Kidney tubule cell (primary cell): ENCODE measurements around the gene ANO2.

Experiments used
- DNase-seq: peaks from one replicate; pipeline ENCODE4 v3.0.0-alpha.2; 2018; ENCODE audit warnings: low spot score

Gene ANO2

DNA sequence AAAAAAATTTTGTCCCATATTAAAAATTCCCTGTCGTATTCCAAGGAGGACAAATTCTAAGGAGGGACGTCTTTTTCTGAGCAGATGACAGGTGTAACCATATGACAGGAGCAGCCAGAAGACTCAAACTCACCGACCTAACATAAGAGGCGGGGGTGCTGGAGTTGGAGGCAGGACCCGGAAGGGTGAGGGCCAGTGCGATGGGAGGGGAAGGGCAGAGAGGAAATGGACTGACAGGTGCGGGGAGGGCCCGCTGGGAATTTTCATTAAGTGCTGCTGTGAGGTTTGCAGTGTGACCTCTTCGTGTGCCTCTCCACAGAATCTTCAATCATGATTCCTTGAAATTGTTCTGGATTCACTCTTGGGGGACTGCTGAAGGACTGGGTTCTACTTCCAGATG lies 323.7 kb downstream of the ANO2 start:
- DNase-seq, result no peak

DNA sequence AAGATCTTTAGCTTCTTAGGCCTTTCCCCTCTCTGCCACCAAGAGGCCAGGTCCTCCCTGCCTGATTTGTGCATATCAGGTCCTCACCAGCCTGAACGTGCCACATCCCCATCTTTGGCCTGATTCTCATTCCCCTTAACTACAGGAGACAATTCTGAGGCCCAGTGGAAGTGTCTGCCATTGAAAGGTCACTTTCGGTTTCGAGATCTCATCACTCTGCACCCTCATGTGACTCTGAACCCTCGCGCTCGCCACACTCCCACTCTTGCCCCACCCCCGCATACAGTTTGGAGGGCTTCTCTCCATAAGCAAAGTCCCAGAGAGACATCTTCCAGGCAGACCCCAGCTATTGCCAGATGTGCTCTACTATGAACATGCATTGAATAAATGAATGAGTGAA lies 324.2 kb downstream of the ANO2 start:
- DNase-seq, result no peak

DNA sequence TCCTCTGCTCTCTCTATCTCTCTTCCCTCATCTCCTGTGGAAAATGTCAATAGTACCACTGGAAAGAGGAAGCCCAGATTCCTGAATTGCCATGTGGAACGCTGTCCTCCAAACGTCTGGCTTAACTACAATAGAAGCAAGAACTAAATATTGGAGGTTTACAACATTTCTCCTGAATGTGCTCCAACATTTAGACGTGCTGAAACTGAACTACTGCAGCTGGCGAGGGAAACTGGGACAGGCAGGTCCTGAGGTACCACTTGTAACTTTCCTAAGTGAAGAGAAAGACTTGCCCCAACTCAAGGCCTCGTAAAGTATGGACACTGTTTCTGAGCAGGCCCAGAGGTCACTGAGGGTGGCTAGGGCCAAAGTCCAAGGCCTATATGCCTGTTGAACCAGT lies 325.4 kb downstream of the ANO2 start:
- no peak for DNase-seq

DNA sequence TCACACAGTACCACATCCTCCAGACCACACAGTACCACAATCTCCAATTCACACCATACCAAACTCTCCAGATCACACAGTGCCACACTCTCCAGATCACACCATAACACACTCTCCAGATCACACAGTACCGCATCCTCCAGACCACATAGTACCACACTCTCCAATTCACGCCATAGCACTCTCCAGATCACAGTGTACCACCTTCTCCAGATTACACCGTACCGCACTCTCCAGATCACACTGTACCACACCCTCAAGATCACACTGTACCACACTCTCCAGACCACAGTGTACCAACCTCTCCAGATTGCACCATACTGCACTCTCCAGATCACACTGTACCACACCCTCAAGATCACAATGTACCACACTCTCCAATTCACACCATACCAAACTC lies 328.2 kb downstream of the ANO2 start:
- DNase-seq, result no peak

DNA sequence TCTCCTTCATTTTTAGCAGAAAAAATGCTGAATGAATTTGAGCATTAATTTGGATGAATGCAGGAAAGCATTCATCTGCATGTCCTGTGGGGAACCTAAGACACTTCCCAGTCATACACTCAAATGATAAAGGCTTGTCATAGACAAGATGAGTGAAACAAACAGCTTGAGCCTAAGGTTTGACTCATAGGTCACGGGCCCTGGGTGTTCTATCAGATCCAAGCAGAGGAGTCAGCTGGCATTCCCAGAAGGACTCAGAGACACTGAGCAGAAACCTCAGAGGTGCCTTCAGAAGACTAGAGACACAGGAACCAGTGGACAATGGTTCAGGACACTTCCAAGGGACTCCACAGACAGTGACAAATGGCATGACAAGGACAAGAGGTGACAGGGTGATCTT lies 329.3 kb downstream of the ANO2 start:
- DNase-seq, result no peak

DNA sequence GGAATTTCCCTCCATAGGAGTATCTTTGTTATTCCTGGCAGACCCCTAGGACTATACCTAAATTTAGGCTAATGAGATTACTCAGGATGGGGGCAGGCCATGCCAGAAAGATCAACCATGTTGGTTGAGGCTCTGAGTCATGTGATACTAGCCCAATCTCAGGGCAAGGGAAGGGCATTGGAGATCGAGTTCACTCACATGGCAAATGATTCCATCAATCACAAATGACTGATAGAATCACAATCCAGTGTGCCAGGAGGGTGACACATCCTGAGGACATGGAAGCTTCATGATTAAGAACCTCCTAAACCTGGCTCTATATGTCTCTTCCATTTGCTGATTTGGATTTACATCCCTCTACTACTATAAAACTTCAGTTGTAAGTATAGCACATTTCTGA lies 330.8 kb downstream of the ANO2 start:
- peak; percentile 36 for DNase-seq

DNA sequence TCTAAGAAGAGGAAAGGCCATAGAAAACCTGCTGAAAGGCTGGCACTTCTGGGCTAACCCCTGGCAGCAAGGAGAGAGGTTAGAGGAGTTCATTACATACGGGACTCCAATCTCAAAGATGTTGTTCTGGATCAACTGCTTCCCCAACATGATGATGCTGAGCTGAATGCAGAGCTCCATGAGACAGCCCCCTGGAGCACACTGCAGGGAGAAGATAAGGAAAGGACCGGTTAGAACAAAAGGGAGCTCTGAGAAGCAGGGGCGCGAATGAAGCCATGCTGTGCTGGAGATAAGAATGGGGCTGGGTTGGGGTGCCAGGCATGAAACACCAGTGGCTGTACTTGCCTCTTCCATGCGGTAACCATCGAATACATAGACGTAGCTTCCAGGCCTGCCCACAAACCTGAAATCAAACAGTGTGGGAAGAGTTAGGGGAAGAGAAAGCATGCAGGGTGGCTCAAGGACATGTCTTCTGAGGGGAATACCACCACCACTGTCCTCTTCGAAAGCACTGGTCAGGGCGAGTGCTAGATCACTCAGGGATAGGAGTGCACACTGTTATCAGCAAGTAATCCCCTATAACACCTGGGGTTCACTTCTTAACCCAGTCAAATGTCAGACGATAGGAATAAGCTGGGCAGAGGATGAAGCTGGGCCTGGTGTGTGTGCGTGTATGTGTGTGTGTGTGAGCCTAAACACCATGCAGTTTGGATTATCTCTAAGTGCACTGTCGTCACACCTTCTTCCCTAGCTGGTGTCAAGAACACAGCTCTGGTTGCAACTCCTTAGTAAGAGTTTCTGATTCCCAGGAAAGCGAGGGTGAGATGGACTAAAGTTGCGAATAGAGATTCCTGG lies 332.3 kb downstream of the ANO2 start:
- no peak for DNase-seq

DNA sequence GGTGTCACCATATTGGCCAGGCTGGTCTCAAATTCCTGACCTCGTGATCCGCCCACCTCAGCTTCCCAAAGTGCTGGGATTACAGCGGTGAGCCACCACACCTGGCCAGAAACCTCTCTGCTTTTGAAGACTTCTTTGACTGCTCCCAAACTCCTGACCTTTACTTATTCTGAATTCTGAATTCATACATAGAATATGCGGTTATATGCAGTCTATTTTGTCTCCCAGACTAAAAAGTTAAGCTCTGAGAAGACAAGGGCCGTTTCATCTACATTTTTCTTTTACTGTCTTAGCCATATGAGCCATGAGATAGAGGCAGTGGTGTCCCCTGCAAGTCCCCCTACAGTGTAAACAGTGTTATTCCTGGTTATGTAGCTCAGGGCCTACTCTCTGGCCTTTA lies 333.9 kb downstream of the ANO2 start:
- no peak for DNase-seq

DNA sequence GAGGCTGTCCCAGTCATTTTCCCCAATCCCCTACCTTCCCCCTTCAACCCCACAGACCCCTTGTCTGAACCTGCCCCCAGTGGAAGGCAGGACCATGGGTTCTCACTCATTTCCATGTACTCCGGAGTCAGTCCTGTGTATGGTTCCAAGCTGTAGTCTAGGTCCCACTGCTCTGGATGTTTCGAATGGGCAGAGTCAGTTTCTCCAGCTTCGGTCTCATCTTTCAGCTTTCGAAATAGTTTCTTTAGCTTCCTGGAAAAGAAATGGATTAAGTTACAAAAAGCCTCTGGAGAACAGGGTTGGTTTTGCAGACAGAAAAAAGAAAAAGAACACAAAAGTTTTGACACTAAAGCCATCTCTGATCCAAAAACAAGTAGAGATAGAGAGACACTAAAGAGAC lies 345.7 kb downstream of the ANO2 start:
- DNase-seq, result no peak

DNA sequence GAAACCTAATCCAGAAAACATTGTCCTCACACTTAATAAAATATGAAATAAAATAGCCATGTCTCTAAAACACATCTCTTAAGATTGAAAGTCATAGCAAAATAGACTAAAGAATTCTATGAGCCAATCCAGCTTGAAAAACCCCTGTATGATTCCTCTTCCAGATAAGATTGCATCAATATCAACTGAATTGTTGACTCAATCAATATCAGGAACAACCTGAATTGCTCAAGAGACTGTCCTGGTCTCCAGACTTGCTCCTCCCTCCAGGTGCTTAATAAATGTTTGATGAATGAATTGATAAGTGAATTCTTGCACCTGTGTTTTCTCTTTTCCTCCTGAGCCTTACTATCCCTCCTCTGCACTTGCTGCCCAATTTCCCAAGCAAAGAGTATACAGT lies 351.1 kb downstream of the ANO2 start:
- no peak for DNase-seq

DNA sequence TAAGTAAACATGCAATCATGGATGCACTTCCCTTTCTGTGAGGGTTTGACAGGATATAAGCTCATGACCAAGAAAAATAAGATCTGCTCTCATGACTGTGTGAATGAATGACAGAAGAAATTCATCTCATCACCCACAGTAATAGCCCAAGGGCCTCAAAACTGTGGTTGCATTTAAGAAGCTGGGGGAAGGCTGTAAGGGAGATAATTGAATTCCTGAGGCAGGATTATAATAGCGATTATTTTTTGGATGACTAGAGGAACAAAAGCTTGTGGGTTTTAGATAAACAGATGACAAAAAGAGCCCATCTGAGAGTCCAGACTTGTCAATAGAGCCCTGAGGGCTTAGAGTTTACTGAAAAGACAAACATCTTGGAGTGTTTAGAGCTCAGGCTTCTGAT lies 352.0 kb downstream of the ANO2 start:
- no peak for DNase-seq

DNA sequence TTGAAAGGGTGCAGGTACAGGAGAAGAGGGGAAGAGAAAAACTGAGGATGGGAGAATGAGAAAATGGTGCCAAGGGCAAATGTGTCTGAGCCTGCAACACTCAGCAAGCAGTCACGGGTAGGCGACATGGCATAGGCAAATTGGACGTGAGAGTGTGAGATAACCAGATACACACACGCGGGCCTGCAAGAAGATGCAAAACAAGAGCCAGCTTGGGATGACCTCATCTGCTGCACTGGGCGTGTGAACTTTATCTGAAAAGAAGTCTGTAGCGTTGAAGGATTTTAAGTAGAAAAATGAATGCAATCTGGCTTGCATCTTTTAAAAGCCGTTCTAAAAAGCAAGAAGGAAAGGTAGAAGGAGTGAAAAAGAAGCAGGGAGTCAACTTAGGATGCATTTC lies 352.7 kb downstream of the ANO2 start:
- no peak for DNase-seq

DNA sequence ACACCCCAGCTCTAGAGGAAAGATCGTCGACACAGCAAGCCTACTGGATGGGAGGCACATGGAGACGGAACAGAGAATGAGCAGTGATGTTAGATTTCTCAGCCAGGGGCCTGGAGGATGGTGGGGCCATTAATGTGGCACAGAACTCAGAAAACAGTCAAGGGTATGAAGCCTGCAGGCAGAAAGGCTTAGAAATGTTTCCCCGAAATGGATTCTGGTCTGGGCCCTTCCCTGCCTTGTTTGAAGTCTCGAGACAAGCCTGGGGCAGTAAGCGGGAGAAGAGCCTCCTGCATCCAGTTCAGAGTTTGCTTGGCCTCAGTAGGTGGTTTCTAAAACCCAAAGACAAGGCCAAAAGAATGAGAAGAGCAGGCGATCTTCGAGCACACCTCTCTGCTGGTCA lies 354.7 kb downstream of the ANO2 start:
- no peak for DNase-seq

DNA sequence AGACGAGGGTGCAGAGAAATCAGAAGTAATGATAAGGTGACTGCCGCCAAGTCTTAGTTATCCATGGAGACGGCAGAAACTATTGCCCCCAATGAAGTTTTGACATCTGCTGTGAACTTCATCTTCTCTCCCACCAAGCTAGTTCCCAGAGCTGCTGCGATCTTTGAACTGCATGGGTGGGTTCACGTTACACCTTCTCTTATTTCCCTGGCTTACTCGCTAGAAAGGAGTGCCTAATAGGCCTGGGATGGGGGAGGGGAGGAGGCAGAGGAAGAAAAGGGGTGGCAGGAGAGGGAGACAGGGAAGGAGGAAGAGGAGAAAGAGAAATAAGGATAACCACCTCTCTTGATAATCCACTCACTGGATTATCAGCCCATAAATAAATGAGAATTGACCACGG lies 356.0 kb downstream of the ANO2 start:
- DNase-seq, result no peak

DNA sequence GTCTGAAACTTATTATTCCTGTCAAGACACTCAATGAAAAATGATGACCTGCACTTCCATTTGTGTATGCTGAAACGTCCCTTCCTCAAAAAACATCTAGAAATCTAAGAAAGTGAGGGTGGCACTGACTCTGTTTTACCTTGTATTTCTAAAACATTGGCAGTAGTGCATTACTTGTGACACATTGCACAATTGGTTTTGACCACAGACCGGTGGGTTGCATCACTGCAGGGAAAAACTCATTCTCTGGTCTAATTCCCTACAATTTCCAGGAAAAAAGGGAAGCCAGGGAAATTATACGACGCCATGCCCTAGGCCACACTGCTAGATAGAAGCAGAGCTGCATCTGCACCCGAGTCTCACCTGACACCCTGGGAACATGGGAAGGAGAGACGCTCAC lies 356.5 kb downstream of the ANO2 start:
- DNase-seq, result no peak

DNA sequence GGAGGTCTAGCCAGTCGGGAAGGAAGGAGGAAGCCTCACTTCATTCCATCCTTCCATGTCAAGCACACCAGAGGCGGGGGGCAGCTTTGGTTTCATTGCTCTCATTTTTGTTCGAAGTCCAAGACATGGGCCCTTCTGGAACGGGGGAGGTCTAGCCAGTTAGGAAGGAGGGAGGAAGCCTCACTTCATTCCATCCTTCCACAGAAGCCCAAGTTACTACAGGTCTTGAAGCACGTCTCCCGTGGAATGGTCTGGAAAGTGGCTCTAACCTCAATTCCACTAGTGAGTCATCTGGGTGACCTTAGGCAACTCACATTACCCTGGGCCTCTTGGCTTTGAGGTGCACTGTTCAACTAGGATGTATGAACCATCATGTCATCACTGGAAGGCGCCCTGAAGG lies 356.9 kb downstream of the ANO2 start:
- peak; percentile 53 for DNase-seq

DNA sequence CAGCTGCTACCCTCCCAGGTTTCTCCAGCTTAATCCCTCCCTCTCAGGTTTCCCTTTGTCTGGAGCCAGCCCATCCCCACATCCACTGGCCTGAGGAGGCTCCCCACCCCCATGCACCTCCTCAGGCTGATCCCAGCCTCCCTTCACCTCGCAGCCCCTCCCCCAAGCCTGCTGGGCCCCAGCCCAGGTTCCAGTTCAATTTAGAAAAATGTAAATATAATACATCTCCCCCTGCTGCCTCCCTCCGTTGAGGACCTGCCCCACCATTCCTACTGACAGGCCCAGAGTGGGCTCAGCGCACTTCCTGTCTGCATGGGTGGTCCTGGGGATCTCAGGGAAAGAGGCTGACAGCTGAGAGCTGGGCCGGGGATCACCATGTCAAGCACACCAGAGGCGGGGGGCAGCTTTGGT lies 357.3 kb downstream of the ANO2 start:
- no peak for DNase-seq

DNA sequence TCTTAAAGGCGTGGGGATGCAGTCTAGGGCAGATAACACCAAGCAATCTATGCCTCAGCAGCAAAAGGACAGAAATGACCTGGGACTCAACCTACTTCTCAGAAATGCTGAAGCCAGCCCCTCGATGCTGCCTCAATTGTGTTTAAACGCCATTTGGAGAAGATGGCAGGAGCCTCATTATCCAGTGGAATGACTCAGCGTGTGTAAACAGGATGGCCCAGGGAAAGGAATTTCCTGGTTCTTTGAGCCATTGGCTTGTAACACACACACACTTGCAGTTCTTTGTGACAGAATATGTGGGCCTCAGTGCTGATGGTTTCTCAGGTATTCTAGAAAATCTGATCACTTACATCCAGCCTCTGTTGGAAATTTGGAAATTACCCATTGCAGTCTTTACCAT lies 358.9 kb downstream of the ANO2 start:
- DNase-seq, result peak; percentile 73

DNA sequence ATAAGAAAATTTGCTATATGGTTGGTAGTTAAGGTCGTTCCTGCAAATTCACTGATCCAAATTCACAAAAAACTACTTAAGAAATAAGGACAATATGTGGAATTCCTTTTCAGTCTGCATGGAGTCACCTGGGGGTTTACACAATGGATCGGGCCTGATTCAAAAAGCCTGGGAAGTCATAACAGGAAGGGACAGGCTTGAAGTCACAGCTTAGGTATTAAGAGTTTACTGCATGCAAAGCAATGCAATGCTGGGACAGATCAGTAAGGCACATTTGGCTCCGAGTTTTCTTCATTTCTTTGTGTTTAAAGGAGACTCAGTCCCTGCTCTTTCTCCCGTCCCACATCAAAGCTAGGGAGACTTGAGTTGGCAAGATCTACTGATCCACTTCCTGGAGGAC lies 359.9 kb downstream of the ANO2 start:
- DNase-seq, result no peak

DNA sequence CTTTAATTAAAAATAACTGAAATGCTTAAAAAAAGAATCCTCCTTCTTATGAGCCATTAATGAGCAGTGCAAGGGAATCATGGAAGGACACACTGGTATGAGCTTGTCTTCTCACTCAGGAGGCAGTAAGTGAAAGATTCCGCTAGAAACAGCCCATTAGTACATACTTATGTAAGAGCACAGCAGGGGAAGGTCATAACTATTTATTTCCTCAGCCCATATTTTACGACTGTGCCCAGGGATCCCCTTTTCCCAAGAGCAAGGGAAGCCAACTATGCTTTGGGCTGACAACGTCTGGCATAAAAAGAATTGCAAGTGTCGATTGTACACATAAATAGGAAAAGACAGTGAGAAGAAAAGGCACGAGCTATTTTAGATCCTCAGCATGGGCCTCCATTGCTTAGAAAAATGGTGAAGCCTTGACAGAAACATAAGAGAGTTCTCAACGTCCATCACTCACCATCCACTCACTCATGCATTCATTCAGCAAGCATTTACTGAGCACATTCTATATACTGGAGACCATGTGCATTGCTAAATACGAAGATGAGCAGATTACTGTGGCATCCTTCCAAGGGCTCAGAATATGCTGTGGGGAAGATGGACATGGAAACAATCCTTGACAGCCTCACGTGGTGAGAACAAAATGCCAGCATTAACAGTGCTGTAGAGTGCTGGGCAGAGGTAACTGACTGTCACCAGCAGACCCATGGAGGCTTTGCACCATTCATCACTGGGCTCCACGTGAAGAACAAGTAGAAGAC lies 360.5 kb downstream of the ANO2 start:
- no peak for DNase-seq

DNA sequence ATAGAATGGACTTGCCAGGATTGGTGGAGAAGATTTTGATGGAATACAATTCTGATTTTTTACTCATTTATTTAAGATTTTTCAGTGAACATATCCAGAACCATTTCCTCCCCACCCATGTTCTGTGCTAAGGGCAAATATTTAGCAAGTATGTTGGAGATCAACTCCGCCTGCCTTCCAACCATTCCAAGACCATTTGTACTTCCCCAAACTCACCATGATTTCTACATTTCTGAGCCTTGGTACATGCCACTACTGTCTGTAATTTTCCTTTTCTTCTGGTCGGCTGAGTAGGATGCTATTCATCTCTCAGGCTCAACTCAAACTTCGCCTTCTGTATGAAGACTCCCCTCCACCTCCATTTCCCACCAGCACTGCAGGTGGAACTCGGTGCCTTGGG lies 362.5 kb downstream of the ANO2 start:
- no peak for DNase-seq

DNA sequence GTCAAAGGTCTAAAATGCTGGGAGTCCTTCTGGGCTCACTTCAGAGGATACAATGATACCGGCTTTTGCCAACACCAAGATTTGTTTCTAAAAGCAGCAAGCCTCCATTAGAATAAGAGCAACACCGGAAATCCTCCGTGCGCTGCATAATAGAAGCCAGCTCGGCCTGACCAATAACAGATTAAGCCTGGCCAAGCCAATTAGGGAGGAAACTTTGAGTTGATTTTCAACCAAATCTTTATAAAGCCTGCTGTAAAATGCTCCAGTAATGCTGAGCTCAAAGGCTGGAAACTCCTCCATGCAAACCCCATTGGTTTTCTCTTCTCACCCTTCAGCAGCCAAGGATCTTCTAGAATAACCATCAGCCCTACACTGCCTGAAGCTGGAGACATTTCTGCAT lies 363.0 kb downstream of the ANO2 start:
- DNase-seq, result peak; percentile 5

DNA sequence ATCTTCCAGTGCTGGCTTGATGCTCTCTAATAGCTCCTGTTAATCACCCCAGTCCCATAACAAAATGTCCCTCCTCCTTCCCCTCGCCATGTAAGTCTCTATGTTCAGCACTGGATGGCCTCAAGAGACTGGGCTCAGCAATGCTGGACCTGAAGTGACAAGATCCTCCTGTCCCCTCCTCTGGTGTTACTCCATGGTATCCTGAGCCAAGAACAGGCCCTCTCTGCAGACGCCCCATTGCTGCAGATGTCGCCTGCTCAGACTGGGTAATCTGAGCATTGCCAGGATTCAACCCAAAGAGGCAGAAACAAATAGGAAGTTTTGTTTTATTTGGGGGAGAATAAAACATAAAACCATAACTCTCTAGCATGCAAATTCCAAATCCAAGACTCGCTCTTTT lies 363.4 kb downstream of the ANO2 start:
- DNase-seq, result no peak

DNA sequence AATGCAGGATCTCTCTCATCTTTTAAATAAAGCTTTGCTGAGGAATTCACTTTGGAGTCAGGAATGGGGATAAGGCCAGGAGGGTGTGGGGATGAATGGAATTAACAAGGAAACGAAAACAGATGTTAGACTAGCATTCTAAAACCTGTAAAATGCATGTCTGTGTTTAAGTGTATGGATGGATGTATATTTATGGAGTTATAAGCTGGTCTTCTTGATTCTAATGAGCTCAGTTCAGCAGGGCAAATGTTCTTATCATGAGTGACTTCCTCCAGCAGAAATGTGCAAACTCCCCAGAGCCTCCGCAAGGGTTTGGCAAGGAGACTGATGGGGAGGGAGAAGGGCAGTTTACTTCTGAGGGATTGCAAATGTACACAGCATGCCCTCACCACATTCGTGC lies 364.0 kb downstream of the ANO2 start:
- no peak for DNase-seq
